Measurements from ENCODE around the gene KCNH6. TPM values are rescaled to one million over a fixed set of nuclear protein-coding genes. Genes with fewer than 3 reads are reported as not detected.

The KCNH6 gene
- total RNA-seq, 1 donor from 2014 or later, result not detected

GRCh38 chr17:63578027-63578768 is 55.0 kb downstream of the KCNH6 start:
- ATAC-seq, result no peak
- intact Hi-C loops (cut with DNase I), result no loop called here
- DNase-seq (ENCODE audit: low spot score), result no peak

- DNase-seq (ENCODE audit: low spot score), result no peak
- ATAC-seq, result no peak
- intact Hi-C loops (cut with DNase I), result no loop called here
Measured at GRCh38 chr17:63578769-63579111, 55.6 kb downstream of the KCNH6 start.

- intact Hi-C loops (cut with DNase I), result no loop called here
- ATAC-seq (no peak), DNase-seq (ENCODE audit: low spot score) (no peak)
Measured at GRCh38 chr17:63579633-63580032, 56.5 kb downstream of the KCNH6 start.

- ATAC-seq, result no peak
- no peak for DNase-seq (ENCODE audit: low spot score)
- intact Hi-C loops (cut with DNase I), result no loop called here
Measured at GRCh38 chr17:63587770-63588169, 64.6 kb downstream of the KCNH6 start.

GRCh38 chr17:63588797-63589196 is 65.6 kb downstream of the KCNH6 start:
- intact Hi-C loops (cut with DNase I), result no loop called here
- DNase-seq (ENCODE audit: low spot score) (no peak), ATAC-seq (no peak)

- intact Hi-C loops (cut with DNase I), result no loop called here
- DNase-seq (ENCODE audit: low spot score) (no peak), ATAC-seq (no peak)
Measured at GRCh38 chr17:63589646-63590045, 66.5 kb downstream of the KCNH6 start.

- DNase-seq (ENCODE audit: low spot score) (no peak), ATAC-seq (no peak)
- intact Hi-C loops (cut with DNase I), result no loop called here
Measured at GRCh38 chr17:63592797-63593196, 69.6 kb downstream of the KCNH6 start.

- intact Hi-C loops (cut with DNase I), result no loop called here
- DNase-seq (ENCODE audit: low spot score) (no peak), ATAC-seq (no peak)
Measured at GRCh38 chr17:63595132-63595531, 72.0 kb downstream of the KCNH6 start.

Other genes starting within 250 kb of the KCNH6 start
- gene CYB561, start 77.1 kb upstream of the KCNH6 start, total RNA-seq, result 24.7 TPM
- gene ACE, start 46.3 kb upstream of the KCNH6 start, total RNA-seq, result 14.0 TPM
- gene DCAF7, start 27.1 kb downstream of the KCNH6 start, total RNA-seq, result 60.6 TPM
- 12.2 TPM for gene TACO1, start 77.5 kb downstream of the KCNH6 start, total RNA-seq
- 63.4 TPM for gene MAP3K3, start 99.1 kb downstream of the KCNH6 start, total RNA-seq
- 20.7 TPM for gene LIMD2, start 176.8 kb downstream of the KCNH6 start, total RNA-seq
- gene STRADA, start 218.4 kb downstream of the KCNH6 start, total RNA-seq, result 54.3 TPM

All from sciatic nerve (tissue), 2 donors.